GM19467 (cell line): ENCODE results near the gene NPHP4.
"Not testable (repeated sequence)": the region's sequence is repeated elsewhere in the genome, so short reads cannot be mapped to it uniquely, and the experiment has no call there.

ENCODE experiments used
- ATAC-seq: cut with Tn5 transposase; IDR thresholded peaks from one replicate; pipeline ENCODE4 v1.9.1; 2021; ENCODE audit warnings: mild to moderate bottlenecking, moderate library complexity; ENCODE audit not compliant: unreplicated experiment

The NPHP4 gene

GRCh38 chr1:5861871-5862825 lies 130.1 kb downstream of the NPHP4 start:
- ATAC-seq = no peak

DNA sequence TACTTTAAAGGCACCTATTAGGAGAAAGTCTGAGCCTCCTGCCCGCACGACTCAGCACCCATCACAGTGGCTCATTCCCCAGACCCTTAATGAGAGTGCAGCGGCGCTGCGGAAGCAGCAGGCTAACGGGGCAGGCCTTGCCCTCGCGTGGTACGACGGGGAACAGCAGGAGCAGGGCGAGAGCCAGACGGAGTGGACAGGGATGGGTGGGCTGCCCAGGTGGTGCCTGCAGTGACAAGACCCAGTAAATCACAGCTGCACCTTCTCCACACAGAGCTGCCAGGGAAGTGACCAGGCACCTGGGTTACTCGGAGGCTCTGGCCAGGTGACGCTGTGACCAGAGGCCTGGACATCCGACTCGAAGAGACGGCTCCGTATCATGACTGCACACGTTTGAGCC lies 131.9 kb downstream of the NPHP4 start:
- ATAC-seq = no peak

DNA sequence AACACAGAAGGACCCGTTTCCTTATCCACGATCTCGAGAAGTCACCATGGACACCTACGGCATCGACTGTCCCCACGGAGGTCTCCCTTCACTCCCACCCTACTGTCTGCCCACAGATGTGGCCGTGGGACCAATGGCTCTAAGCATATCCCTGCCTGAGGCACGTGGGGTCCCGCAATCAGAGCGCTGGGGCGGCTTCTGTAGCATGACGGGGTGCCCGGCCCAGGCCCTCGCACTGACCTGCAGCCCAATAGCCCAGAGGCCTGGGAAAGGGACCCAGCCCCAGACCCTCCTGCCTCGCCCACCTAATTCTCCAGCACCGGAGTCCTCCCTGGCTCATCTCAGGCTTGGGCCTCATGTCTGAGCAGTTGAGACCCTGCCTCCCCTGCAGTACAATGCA lies 132.5 kb downstream of the NPHP4 start:
- no peak for ATAC-seq

- ATAC-seq = no peak
Observed at GRCh38 chr1:5858844-5859407, 133.3 kb downstream of the NPHP4 start.

DNA sequence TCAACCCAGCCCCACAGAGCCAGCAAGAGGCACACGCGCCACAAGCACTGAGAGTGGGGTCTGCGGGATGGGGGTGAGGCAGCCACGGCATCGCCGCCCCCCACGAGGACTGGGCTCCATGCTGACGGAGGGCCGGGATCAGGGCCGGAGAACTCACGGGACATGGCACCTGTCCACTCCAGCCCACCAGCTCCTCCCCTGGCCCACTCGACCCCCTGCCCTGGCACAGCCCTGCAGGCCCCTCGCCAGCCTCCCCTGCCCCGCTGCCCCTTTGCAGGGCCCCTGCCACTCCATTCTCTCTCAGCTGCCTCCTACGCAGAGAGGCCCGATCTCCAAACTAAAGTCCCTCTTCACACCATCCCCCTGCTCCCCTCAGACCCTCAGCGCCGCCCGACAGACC lies 134.0 kb downstream of the NPHP4 start:
- ATAC-seq = no peak

GRCh38 chr1:5857508-5858090 lies 134.6 kb downstream of the NPHP4 start:
- ATAC-seq = no peak

GRCh38 chr1:5857011-5857410 lies 135.2 kb downstream of the NPHP4 start:
- no peak for ATAC-seq

- ATAC-seq = no peak
Observed at GRCh38 chr1:5856246-5856815, 135.9 kb downstream of the NPHP4 start.

GRCh38 chr1:5855196-5855897 lies 136.9 kb downstream of the NPHP4 start:
- ATAC-seq = no peak

- no peak for ATAC-seq
Observed at GRCh38 chr1:5854754-5855153, 137.5 kb downstream of the NPHP4 start.

DNA sequence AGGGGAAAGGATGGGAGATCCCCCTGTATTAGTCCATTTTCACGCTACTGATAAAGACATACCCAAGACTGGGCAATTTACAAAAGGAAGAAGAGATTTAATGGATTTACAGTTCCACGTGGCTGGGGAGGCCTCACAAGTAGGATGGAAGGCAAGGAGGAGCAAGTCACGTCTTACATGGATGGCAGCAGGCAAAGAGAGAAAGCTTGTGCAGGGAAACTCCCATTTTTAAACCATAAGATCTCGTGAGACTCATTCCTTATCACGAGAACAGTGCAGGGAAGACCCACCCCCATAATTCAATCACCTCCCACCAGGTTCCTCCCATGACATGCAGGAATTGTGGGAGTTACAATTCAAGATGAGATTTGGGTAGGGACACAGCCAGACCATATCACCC lies 138.4 kb downstream of the NPHP4 start:
- not testable (repeated sequence) for ATAC-seq

GRCh38 chr1:5850503-5850902 lies 141.7 kb downstream of the NPHP4 start:
- ATAC-seq = no peak

GRCh38 chr1:5849550-5849949 lies 142.7 kb downstream of the NPHP4 start:
- no peak for ATAC-seq

GRCh38 chr1:5847013-5847659 lies 145.1 kb downstream of the NPHP4 start:
- ATAC-seq = no peak

- ATAC-seq = no peak
Observed at GRCh38 chr1:5845376-5845775, 146.8 kb downstream of the NPHP4 start.

DNA sequence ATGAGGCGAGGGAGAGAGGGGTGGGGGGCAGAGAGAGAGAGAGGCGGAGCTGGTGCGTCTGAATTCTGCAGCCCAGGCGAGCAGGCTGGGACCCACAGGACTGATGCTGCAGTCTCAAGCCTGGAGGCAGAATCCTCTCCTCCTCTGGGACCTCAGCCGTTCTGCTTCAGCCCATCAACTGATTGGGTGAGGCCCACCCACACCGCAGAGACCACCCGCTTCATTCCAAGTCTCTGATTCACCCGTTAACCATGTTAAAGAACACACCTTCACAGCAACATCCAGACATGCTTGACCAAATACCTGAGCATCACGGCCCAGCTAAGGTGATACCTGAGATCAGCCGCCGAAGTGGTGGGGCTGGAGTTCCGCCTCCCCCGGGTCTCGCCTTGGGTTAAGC lies 147.8 kb downstream of the NPHP4 start:
- ATAC-seq = no peak

GRCh38 chr1:5843521-5844096 lies 148.6 kb downstream of the NPHP4 start:
- no peak for ATAC-seq

DNA sequence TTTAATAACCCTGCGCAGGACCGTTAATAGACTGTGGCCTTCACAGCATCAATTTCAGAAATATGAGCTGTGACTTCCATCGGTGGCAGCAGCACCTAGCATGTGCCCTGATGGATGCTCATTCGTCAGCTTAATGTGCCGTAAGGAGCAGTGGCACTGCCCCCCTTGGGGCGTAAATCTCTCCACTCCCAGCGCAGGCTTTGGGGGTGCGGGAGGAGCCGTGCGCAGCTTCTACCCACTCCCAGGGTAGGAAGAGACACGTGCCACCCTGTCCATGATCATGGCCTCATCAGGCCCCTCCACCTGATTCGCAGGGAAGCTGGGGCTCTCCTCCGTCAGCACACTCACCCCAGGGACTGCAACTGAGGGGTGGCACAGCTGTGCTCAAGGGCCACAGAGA lies 149.5 kb downstream of the NPHP4 start:
- ATAC-seq = no peak

- no peak for ATAC-seq
Observed at GRCh38 chr1:5840551-5841001, 151.6 kb downstream of the NPHP4 start.

DNA sequence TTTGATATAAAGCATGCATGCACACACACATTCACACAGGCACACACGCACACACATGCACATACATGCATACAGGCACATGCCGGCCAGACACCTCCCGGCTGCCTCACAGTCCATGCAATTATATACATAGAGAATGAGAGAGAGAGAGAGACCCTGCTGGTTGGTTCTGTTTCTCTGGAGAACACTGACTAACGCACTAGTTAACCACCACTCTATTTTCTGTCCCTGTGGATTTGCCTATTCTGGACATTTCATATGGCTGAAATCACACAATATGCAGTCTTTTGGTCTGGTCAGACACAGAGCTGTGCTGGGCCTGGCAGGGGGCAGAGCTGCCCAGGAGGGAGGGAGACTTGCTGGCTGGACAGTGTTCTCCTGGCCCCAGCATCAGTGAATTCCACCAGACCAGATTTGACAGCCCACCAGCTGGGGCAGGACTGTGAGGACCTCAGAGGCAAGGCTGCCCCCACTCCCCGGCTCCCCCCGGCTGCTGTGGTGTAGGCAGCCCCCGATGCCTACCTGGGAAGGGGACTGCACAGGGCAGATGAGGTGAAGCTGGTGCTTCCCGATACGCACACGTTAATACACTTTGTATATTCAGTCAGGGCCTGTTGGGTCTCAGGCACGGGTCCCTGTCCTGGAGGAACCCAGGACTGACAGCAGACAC lies 152.2 kb downstream of the NPHP4 start:
- no peak for ATAC-seq
